GM19239 (cell line): Measurements from ENCODE around the gene INSC.
A peak's percentile ranks its signal among the peaks of the same experiment; 100 is the strongest.

Experiments used
- DNase-seq: peaks from one replicate; pipeline ENCODE4 v3.0.0; 2011; ENCODE audit warnings: low spot score; ENCODE audit not compliant: insufficient read length
- FAIRE-seq: peaks from 2 replicates; lab custom pipeline; 2011; peaks lifted over from hg19 to GRCh38; lab: Jason Lieb, UNC

The INSC gene

GRCh38 chr11:15144347-15144746 is 29.6 kb downstream of the INSC start:
- DNase-seq = no peak
- no peak for FAIRE-seq

GRCh38 chr11:15145151-15145550 is 30.4 kb downstream of the INSC start:
- no peak for FAIRE-seq
- no peak for DNase-seq

- FAIRE-seq (no peak), DNase-seq (no peak)
These were observed 30.9 kb downstream of the INSC start for GRCh38 chr11:15145615-15146014.

GRCh38 chr11:15146271-15147003 is 31.7 kb downstream of the INSC start:
- DNase-seq = no peak
- no peak for FAIRE-seq

- no peak for FAIRE-seq
- DNase-seq = no peak
These were observed 33.4 kb downstream of the INSC start for GRCh38 chr11:15148169-15148568.

- no peak for FAIRE-seq
- no peak for DNase-seq
These were observed 34.3 kb downstream of the INSC start for GRCh38 chr11:15149050-15149449.

- FAIRE-seq (no peak), DNase-seq (no peak)
These were observed 35.8 kb downstream of the INSC start for GRCh38 chr11:15150507-15150906.

- DNase-seq (no peak), FAIRE-seq (no peak)
These were observed 38.5 kb downstream of the INSC start for GRCh38 chr11:15153231-15153630.

GRCh38 chr11:15157181-15157580 is 42.5 kb downstream of the INSC start:
- DNase-seq = no peak
- FAIRE-seq = no peak

- FAIRE-seq = no peak
- no peak for DNase-seq
These were observed 42.9 kb downstream of the INSC start for GRCh38 chr11:15157606-15158137.

GRCh38 chr11:15158351-15159015 is 43.8 kb downstream of the INSC start:
- FAIRE-seq = no peak
- no peak for DNase-seq

GRCh38 chr11:15159085-15159484 is 44.4 kb downstream of the INSC start:
- peak; percentile 9 for DNase-seq
- peak; percentile 75 for FAIRE-seq

GRCh38 chr11:15161790-15162189 is 47.1 kb downstream of the INSC start:
- DNase-seq = no peak
- FAIRE-seq = no peak

- DNase-seq = no peak
- no peak for FAIRE-seq
These were observed 48.4 kb downstream of the INSC start for GRCh38 chr11:15163136-15163535.

GRCh38 chr11:15166204-15166603 is 51.5 kb downstream of the INSC start:
- FAIRE-seq = no peak

GRCh38 chr11:15169815-15170551 is 55.3 kb downstream of the INSC start:
- no peak for DNase-seq
- no peak for FAIRE-seq

More at GRCh38 chr11:15166204-15166603, 51.5 kb downstream of the INSC start:
- no peak for DNase-seq

GRCh38 chr11:15170698-15171097 is 56.0 kb downstream of the INSC start:
- FAIRE-seq = no peak

GRCh38 chr11:15171956-15172355 is 57.2 kb downstream of the INSC start:
- no peak for FAIRE-seq
- no peak for DNase-seq

More at GRCh38 chr11:15170698-15171097, 56.0 kb downstream of the INSC start:
- no peak for DNase-seq

GRCh38 chr11:15175831-15176230 is 61.1 kb downstream of the INSC start:
- FAIRE-seq = no peak
- DNase-seq = no peak

- FAIRE-seq (no peak), DNase-seq (no peak)
These were observed 62.0 kb downstream of the INSC start for GRCh38 chr11:15176646-15177163.

GRCh38 chr11:15177491-15177890 is 62.8 kb downstream of the INSC start:
- FAIRE-seq (no peak), DNase-seq (no peak)
